ENCODE data around the gene CMC2.

CMC2 gene

DNA sequence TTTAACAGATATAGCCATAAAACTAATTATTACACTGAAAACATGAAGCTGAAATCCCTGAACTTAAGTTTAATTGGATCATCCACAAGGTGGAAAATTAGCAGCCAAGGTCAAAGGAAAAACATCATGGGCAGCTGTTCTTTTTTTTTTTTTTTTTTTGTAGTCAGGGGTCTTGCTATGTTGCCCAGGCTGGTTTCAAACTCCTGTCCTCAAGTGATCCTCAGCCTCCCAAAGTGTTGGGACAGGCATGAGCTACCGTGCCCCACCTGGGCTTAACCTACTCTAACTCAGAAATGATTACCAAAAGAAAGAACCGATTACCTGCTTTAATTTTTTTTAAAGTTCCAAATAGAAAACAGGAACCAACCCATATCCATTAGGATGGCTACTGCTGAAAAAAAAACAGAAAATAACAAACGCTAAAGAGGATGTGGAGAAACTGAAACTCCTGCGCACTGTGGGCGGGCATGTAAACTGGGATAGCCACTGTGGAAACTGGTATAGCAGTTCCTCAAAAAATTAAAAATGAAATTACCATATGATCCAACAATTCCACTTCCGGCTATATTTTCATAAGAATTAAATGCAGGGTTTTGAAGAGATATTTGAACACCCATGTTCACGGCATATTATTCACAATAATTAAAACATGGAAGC, 8.6 kb downstream of the CMC2 start:
- H3K36me3 ChIP-seq (ENCODE audit: control insufficient read depth, insufficient read depth, low read length) = no peaks in the 10 kb centered on the region
- H3K9me3 ChIP-seq (ENCODE audit: control insufficient read depth, low read length) = no peaks in the 10 kb centered on the region
- H3K27me3 ChIP-seq (ENCODE audit: control insufficient read depth, insufficient read depth, low read length) = no peaks in the 10 kb centered on the region
- H3K9ac ChIP-seq (ENCODE audit: low read length) = peak overlapping the region; percentile 50
- peak overlapping the region; percentile 23 for H3K4me3 ChIP-seq (ENCODE audit: low read length)
- H3K4me1 ChIP-seq (ENCODE audit: control insufficient read depth, insufficient read depth, low read length) = peaks cover 6% of the 10 kb centered on the region

GRCh38 chr16:80997139-80997798, 9.4 kb downstream of the CMC2 start:
- Histone ChIP-seq H3K9me3 (ENCODE audit: control insufficient read depth, low read length) (no peaks in the 10 kb centered on the region), H3K9ac (ENCODE audit: low read length) (peak overlapping the region; percentile 50), H3K4me3 (ENCODE audit: low read length) (peak overlapping the region; percentile 23), H3K27me3 (ENCODE audit: control insufficient read depth, insufficient read depth, low read length) (no peaks in the 10 kb centered on the region), H3K36me3 (ENCODE audit: control insufficient read depth, insufficient read depth, low read length) (no peaks in the 10 kb centered on the region), H3K4me1 (ENCODE audit: control insufficient read depth, insufficient read depth, low read length) (peaks cover 10% of the 10 kb centered on the region)

DNA sequence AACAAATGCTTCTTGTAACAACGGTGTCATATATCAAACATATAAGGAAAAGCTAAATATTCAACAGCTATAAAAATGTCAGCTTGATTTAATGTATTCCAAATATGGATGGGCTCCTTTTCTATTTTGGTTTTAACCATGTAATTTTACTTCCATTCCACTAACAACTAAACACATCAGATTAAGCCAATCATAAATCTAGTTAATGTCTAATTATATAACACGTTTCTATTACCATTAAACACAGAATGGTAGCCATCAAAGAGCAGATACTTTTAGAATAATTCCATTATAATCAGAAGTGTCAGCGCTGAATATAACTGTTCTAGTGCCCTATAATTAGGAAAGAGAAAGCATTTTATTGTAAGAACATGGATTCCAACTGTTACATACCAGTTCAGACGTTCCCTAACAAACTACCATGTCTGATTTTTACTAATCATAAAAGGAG, 10.0 kb downstream of the CMC2 start:
- Histone ChIP-seq H3K27me3 (ENCODE audit: control insufficient read depth, insufficient read depth, low read length) (no peaks in the 10 kb centered on the region), H3K9ac (ENCODE audit: low read length) (peak overlapping the region; percentile 26), H3K4me1 (ENCODE audit: control insufficient read depth, insufficient read depth, low read length) (peaks cover 16% of the 10 kb centered on the region), H3K36me3 (ENCODE audit: control insufficient read depth, insufficient read depth, low read length) (no peaks in the 10 kb centered on the region), H3K4me3 (ENCODE audit: low read length) (peak overlapping the region; percentile 23), H3K9me3 (ENCODE audit: control insufficient read depth, low read length) (no peaks in the 10 kb centered on the region)

- no peaks in the 10 kb centered on the region for H3K27me3 ChIP-seq (ENCODE audit: control insufficient read depth, insufficient read depth, low read length)
- H3K9ac ChIP-seq (ENCODE audit: low read length) = no peak overlapping the region
- H3K4me3 ChIP-seq (ENCODE audit: low read length) = no peak overlapping the region
- H3K9me3 ChIP-seq (ENCODE audit: control insufficient read depth, low read length) = no peaks in the 10 kb centered on the region
- peaks cover 32% of the 10 kb centered on the region for H3K4me1 ChIP-seq (ENCODE audit: control insufficient read depth, insufficient read depth, low read length)
- no peaks in the 10 kb centered on the region for H3K36me3 ChIP-seq (ENCODE audit: control insufficient read depth, insufficient read depth, low read length)
Observed at GRCh38 chr16:80994451-80994850, 12.2 kb downstream of the CMC2 start.

DNA sequence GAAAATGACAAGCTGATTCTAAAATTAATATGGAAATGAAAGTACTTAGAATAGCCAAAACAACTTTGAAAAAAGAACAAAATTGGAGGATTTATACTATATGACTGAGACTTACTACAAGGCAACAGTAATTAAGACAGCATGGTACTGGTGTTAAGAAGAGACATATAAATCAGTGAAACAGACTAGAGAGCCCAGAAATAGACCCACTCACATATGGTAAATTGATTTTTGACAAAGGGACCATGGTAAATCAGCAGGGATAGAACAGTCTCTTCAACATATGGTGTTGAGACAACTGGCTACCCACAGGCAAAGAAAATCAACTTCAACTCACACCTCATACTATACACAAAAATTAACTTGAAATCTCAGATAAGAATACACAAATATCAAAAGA, 12.9 kb downstream of the CMC2 start:
- Histone ChIP-seq H3K27me3 (ENCODE audit: control insufficient read depth, insufficient read depth, low read length) (no peaks in the 10 kb centered on the region), H3K9me3 (ENCODE audit: control insufficient read depth, low read length) (no peaks in the 10 kb centered on the region), H3K4me3 (ENCODE audit: low read length) (no peak overlapping the region), H3K4me1 (ENCODE audit: control insufficient read depth, insufficient read depth, low read length) (peaks cover 35% of the 10 kb centered on the region), H3K36me3 (ENCODE audit: control insufficient read depth, insufficient read depth, low read length) (no peaks in the 10 kb centered on the region), H3K9ac (ENCODE audit: low read length) (peak overlapping the region; percentile 23)

DNA sequence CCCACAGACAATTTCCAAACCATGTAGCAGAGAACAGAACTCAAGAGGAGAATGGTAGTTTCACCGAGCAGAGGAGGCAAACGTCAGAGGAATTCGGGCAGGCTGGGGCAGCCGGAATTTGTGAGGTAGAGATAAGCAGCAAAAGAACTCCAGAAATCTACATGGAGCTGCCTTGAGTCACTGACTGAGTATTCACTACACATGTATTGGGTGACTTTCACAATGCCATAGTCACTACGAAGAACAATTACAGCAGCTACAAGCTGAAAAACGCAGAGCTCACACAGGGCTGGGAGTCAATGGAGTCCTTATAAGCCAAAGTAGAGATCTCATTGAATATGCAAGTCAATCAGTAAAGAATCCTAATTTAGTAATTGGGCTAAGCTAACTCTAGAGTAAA, 13.4 kb downstream of the CMC2 start:
- Histone ChIP-seq H3K27me3 (ENCODE audit: control insufficient read depth, insufficient read depth, low read length) (no peaks in the 10 kb centered on the region), H3K4me3 (ENCODE audit: low read length) (no peak overlapping the region), H3K9me3 (ENCODE audit: control insufficient read depth, low read length) (no peaks in the 10 kb centered on the region), H3K9ac (ENCODE audit: low read length) (peak overlapping the region; percentile 23), H3K4me1 (ENCODE audit: control insufficient read depth, insufficient read depth, low read length) (peaks cover 35% of the 10 kb centered on the region), H3K36me3 (ENCODE audit: control insufficient read depth, insufficient read depth, low read length) (no peaks in the 10 kb centered on the region)

GRCh38 chr16:80992676-80993293, 13.9 kb downstream of the CMC2 start:
- H3K4me3 ChIP-seq (ENCODE audit: low read length) = no peak overlapping the region
- H3K36me3 ChIP-seq (ENCODE audit: control insufficient read depth, insufficient read depth, low read length) = no peaks in the 10 kb centered on the region
- H3K9me3 ChIP-seq (ENCODE audit: control insufficient read depth, low read length) = no peaks in the 10 kb centered on the region
- H3K27me3 ChIP-seq (ENCODE audit: control insufficient read depth, insufficient read depth, low read length) = no peaks in the 10 kb centered on the region
- peaks cover 30% of the 10 kb centered on the region for H3K4me1 ChIP-seq (ENCODE audit: control insufficient read depth, insufficient read depth, low read length)
- H3K9ac ChIP-seq (ENCODE audit: low read length) = no peak overlapping the region

DNA sequence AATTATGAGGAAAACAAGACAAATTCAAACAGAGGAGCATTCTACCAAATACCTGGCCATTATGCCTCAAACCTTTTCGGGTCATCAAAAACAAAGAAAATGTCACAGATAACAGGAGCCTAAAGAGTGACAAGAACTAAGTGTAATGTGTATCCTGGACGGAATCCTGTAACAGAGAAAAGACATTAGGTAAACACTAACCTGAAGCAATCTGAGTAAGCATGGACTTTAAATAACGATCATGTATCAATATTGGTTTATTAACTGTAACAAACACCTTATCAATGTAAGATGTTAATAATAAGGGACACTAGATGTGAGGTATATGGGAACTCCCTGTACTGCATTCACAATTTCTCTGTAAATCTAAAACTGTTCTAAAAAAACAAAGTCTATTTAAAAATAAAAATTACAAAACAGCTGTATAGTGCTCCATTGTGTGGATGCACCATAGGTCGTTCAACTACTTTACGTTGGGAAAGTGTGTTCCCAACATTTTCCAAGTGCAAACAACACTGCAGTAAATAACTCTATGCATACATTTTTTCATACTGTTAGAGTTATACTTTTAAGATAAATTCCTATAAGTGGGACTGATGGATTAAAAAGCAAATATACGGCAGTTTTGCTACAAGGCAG, 14.8 kb downstream of the CMC2 start:
- Histone ChIP-seq H3K9ac (ENCODE audit: low read length) (no peak overlapping the region), H3K4me1 (ENCODE audit: control insufficient read depth, insufficient read depth, low read length) (peaks cover 29% of the 10 kb centered on the region), H3K9me3 (ENCODE audit: control insufficient read depth, low read length) (no peaks in the 10 kb centered on the region), H3K4me3 (ENCODE audit: low read length) (no peak overlapping the region), H3K27me3 (ENCODE audit: control insufficient read depth, insufficient read depth, low read length) (no peaks in the 10 kb centered on the region), H3K36me3 (ENCODE audit: control insufficient read depth, insufficient read depth, low read length) (no peaks in the 10 kb centered on the region)

DNA sequence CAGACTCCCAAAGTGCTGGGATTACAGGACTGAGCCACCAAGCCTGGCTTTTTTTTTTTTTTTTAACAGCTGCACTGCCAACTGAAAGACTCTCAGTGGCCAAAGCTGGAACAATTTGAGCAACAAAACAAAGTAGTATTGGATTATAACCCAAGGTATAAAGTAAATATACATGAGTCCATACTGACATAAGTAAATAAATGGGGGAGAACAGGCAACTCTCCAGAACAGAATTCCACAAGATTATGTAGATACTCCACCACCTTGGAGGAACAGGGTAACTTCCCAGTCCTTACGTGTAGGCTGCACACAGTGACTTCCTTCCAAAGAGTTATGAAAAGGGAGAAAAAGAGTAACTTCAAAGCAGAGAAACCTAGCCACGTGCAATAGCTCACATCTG, 15.7 kb downstream of the CMC2 start:
- Histone ChIP-seq H3K9ac (ENCODE audit: low read length) (no peak overlapping the region), H3K36me3 (ENCODE audit: control insufficient read depth, insufficient read depth, low read length) (no peaks in the 10 kb centered on the region), H3K4me3 (ENCODE audit: low read length) (no peak overlapping the region), H3K9me3 (ENCODE audit: control insufficient read depth, low read length) (no peaks in the 10 kb centered on the region), H3K4me1 (ENCODE audit: control insufficient read depth, insufficient read depth, low read length) (peaks cover 29% of the 10 kb centered on the region), H3K27me3 (ENCODE audit: control insufficient read depth, insufficient read depth, low read length) (no peaks in the 10 kb centered on the region)

- no peaks in the 10 kb centered on the region for H3K9me3 ChIP-seq (ENCODE audit: control insufficient read depth, low read length)
- H3K4me1 ChIP-seq (ENCODE audit: control insufficient read depth, insufficient read depth, low read length) = peaks cover 29% of the 10 kb centered on the region
- no peaks in the 10 kb centered on the region for H3K36me3 ChIP-seq (ENCODE audit: control insufficient read depth, insufficient read depth, low read length)
- H3K4me3 ChIP-seq (ENCODE audit: low read length) = no peak overlapping the region
- H3K27me3 ChIP-seq (ENCODE audit: control insufficient read depth, insufficient read depth, low read length) = no peaks in the 10 kb centered on the region
- no peak overlapping the region for H3K9ac ChIP-seq (ENCODE audit: low read length)
Observed at GRCh38 chr16:80990577-80990976, 16.1 kb downstream of the CMC2 start.

DNA sequence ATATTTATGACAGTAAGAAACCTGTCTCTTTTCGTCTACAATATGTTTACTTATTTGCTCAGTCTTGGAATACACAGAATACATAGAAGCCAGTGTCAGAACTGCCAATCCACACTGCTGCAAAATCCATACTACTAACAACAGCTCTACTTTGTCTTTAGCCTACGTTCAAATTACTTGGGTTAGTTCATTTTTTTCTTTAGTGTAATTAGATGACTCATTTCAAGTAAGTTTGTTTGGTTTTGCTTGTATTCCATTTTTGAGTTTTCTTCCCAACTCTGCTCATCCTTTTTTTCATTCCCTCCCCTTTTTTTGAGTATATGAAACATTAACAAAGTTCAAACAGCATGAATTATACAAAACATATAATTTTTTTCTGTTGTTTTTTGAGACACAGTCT, 16.9 kb downstream of the CMC2 start:
- H3K9ac ChIP-seq (ENCODE audit: low read length) = no peak overlapping the region
- no peaks in the 10 kb centered on the region for H3K27me3 ChIP-seq (ENCODE audit: control insufficient read depth, insufficient read depth, low read length)
- no peaks in the 10 kb centered on the region for H3K9me3 ChIP-seq (ENCODE audit: control insufficient read depth, low read length)
- no peaks in the 10 kb centered on the region for H3K36me3 ChIP-seq (ENCODE audit: control insufficient read depth, insufficient read depth, low read length)
- peaks cover 29% of the 10 kb centered on the region for H3K4me1 ChIP-seq (ENCODE audit: control insufficient read depth, insufficient read depth, low read length)
- no peak overlapping the region for H3K4me3 ChIP-seq (ENCODE audit: low read length)

DNA sequence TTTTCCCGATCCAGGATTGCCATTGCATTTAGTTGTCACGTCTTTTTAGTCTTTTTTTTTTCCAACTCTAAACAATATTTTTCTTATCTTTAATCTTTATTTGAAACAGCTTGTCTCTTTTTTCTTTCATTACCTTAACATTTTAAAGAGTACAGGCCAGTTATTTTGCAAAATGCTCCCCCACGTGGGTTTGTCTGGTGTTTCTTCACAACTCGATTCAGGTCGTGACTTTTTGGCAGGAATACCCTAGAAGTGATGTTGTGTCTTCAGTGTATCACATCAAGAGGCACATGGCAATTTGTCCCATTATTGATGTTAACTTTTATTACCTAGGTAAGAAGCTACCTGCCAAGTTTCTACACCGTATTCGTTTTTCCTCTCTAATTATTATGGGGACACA, 17.9 kb downstream of the CMC2 start:
- Histone ChIP-seq H3K9me3 (ENCODE audit: control insufficient read depth, low read length) (no peaks in the 10 kb centered on the region), H3K27me3 (ENCODE audit: control insufficient read depth, insufficient read depth, low read length) (no peaks in the 10 kb centered on the region), H3K9ac (ENCODE audit: low read length) (no peak overlapping the region), H3K36me3 (ENCODE audit: control insufficient read depth, insufficient read depth, low read length) (no peaks in the 10 kb centered on the region), H3K4me3 (ENCODE audit: low read length) (no peak overlapping the region), H3K4me1 (ENCODE audit: control insufficient read depth, insufficient read depth, low read length) (peaks cover 29% of the 10 kb centered on the region)
